Measurements from ENCODE around the gene MEGF11.
"Not testable (repeated sequence)": the region's sequence is repeated elsewhere in the genome, so short reads cannot be mapped to it uniquely, and the experiment has no call there.

DNA sequence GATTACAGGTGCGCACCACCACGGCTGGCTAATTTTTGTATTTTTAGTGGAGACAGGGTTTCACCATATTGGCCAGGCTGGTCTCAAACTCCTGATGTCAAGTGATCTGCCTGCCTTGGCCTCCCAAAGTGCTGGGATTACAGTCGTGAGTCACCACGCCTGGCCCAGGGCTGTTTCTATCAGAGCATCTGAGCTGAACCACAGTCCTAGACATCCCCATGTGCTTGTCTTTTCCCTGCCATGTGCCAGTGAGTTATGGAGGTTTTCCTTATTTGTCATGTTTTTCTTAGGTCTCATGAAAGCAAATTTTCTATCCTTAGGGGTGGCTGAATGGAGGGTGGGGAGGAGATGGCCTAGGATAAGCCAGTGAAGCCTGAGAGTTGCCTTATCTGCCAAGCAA is 250.4 kb downstream of the MEGF11 start:
- TF ChIP-seq POLR2A, POLR2AphosphoS5, TAF1, SPI1 (IDR thresholded peaks at IDR 0.05; ENCODE audit: low read depth, low read length): not testable (repeated sequence)

Measured in GM12891 (cell line).